Fibroblast of lung (primary cell): ENCODE measurements around the gene LSM14B. TPM values are rescaled to one million over a fixed set of nuclear protein-coding genes. Genes with fewer than 3 reads are reported as not detected.

Experiments used
- DNase-seq, 2 donors: peaks; one replicate each; pipeline versions ENCODE4 v3.0.0 to v3.0.0-alpha.2; 2010; ENCODE audit warnings: low read depth in 2 of 2
- H2AFZ ChIP-seq: 2 replicates; pipeline ENCODE4 v1.5.1; 2012; ENCODE audit warnings: low read length, control low read depth, inconsistent platforms
- H3K27ac ChIP-seq: 2 replicates; pipeline ENCODE4 v1.5.1; 2011; ENCODE audit warnings: low read length, control low read depth; ENCODE audit not compliant: insufficient read depth
- H3K27me3 ChIP-seq: 2 replicates; pipeline ENCODE4 v1.5.1; 2011; ENCODE audit warnings: mild to moderate bottlenecking, low read length; ENCODE audit not compliant: control insufficient read depth, insufficient read depth
- H3K36me3 ChIP-seq: 2 replicates; pipeline ENCODE4 v1.5.1; 2011; ENCODE audit warnings: low read length; ENCODE audit not compliant: control insufficient read depth, insufficient read depth
- H3K4me1 ChIP-seq: 2 replicates; pipeline ENCODE4 v1.5.1; 2011; ENCODE audit warnings: low read length; ENCODE audit not compliant: control insufficient read depth, insufficient read depth; ENCODE audit errors: extremely low read depth
- H3K4me2 ChIP-seq: 2 replicates; pipeline ENCODE4 v1.5.1; 2011; ENCODE audit warnings: low read length, control low read depth; ENCODE audit not compliant: insufficient read depth; ENCODE audit errors: extremely low read depth
- H3K4me3 ChIP-seq, 4 experiments: fragments of 200-600 bp in 1 of 4; sonication (generic) in 1 of 4; replicated peaks in 1 of 4; 2 replicates each; pipeline ENCODE4 v1.5.1; 2011 to 2016; ENCODE audit warnings: low read length in 4 of 4, low read depth in 3 of 4, mild to moderate bottlenecking in 3 of 4, control low read depth in 2 of 4, inconsistent platforms in 1 of 4, mixed read lengths in 1 of 4; ENCODE audit not compliant: insufficient read depth in 1 of 4; ENCODE audit errors: control extremely low read depth in 1 of 4
- H3K79me2 ChIP-seq: 2 replicates; pipeline ENCODE4 v1.5.1; 2012; ENCODE audit warnings: mild to moderate bottlenecking, low read length, inconsistent platforms; ENCODE audit not compliant: control insufficient read depth, insufficient read depth
- H3K9ac ChIP-seq: 2 replicates; pipeline ENCODE4 v1.5.1; 2011; ENCODE audit warnings: mild to moderate bottlenecking, low read length, control low read depth; ENCODE audit not compliant: insufficient read depth
- H3K9me3 ChIP-seq: 2 replicates; pipeline ENCODE4 v1.5.1; 2012; ENCODE audit warnings: low read depth, low read length; ENCODE audit not compliant: control insufficient read depth, insufficient read depth
- H4K20me1 ChIP-seq: 2 replicates; pipeline ENCODE4 v1.5.1; 2011; ENCODE audit warnings: low read length; ENCODE audit not compliant: control insufficient read depth, insufficient read depth; ENCODE audit errors: extremely low read depth
- EZH2 ChIP-seq: IDR thresholded peaks from 2 replicates; pipeline ENCODE4 v1.5.1; 2012; ENCODE audit warnings: low read length, control low read depth, mild to moderate bottlenecking; ENCODE audit errors: missing control alignments
- polyA plus RNA-seq, 2 donors: library from polyadenylated mRNA; depleted of rRNA in 1 of 2; stranded (reverse) in 1 of 2; unstranded in 1 of 2; fragments of >200 nt; gene quantifications; 2 replicates each; pipeline ENCODE4 v1.2.1, GENCODE V29; 2011 to 2012; ENCODE audit warnings: missing spikeins in 1 of 2
- total RNA-seq: library from RNA; depleted of rRNA; stranded (reverse); fragments of >200 nt; gene quantifications from 2 replicates; pipeline ENCODE4 v1.2.1, GENCODE V29; 2014
- TF ChIP-seq, protein P1 (sequence below), 2 donors: IDR thresholded peaks in 1 of 2; conservative IDR thresholded peaks in 1 of 2; 1 replicate in 1 of 2; 2 replicates in 1 of 2; pipeline ENCODE4 v1.5.1; 2011 to 2012; ENCODE audit warnings: low read length in 2 of 2, control low read depth in 1 of 2, inconsistent platforms in 1 of 2, low read depth in 1 of 2, mild to moderate bottlenecking in 1 of 2

The LSM14B gene
- total and polyA plus RNA-seq, 2 donors (not counting 1 experiment from before 2014, with no cell fraction given) = 20.2 to 48.7 TPM

GRCh38 chr20:62183426-62184142 lies 61.3 kb downstream of the LSM14B start:
- Histone ChIP-seq H3K4me3 (peak overlapping the region; percentile 87 to 98 (median 92)), H3K27ac (peak overlapping the region; percentile 98), H2AFZ (peak overlapping the region; percentile 19), H3K9me3 (no peaks in the 10 kb centered on the region), H3K79me2 (peaks cover 35% of the 10 kb centered on the region), H4K20me1 (no peaks in the 10 kb centered on the region), H3K36me3 (peaks cover 2% of the 10 kb centered on the region), H3K4me2 (peak overlapping the region; percentile 96), H3K9ac (peak overlapping the region; percentile 99), H3K4me1 (peaks cover 2% of the 10 kb centered on the region), H3K27me3 (no peaks in the 10 kb centered on the region)
- no peak for TF ChIP-seq EZH2
- TF ChIP-seq, protein P1, sequence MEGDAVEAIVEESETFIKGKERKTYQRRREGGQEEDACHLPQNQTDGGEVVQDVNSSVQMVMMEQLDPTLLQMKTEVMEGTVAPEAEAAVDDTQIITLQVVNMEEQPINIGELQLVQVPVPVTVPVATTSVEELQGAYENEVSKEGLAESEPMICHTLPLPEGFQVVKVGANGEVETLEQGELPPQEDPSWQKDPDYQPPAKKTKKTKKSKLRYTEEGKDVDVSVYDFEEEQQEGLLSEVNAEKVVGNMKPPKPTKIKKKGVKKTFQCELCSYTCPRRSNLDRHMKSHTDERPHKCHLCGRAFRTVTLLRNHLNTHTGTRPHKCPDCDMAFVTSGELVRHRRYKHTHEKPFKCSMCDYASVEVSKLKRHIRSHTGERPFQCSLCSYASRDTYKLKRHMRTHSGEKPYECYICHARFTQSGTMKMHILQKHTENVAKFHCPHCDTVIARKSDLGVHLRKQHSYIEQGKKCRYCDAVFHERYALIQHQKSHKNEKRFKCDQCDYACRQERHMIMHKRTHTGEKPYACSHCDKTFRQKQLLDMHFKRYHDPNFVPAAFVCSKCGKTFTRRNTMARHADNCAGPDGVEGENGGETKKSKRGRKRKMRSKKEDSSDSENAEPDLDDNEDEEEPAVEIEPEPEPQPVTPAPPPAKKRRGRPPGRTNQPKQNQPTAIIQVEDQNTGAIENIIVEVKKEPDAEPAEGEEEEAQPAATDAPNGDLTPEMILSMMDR (conservative IDR thresholded peaks at IDR 0.05 in 1 of 2, IDR thresholded peaks at IDR 0.05 in 1 of 2; ENCODE audit: low read depth in 1 of 2, low read length in 2 of 2) = no peak
- peak in 1 of 2 donors; percentile 21 for DNase-seq

Other genes with a start within 250 kb of the LSM14B start
- 2.8 and 3.0 TPM in 2 replicates for gene TAF4, start 56.6 kb upstream of the LSM14B start, total RNA-seq
- 2.6 and 4.2 TPM in 2 replicates for gene TAF4, start 56.6 kb upstream of the LSM14B start, polyA plus RNA-seq
- 234 and 274 TPM in 2 replicates for gene PSMA7, start 20.9 kb downstream of the LSM14B start, total RNA-seq
- 342 and 397 TPM in 2 replicates for gene PSMA7, start 20.9 kb downstream of the LSM14B start, polyA plus RNA-seq
- 5.6 and 7.4 TPM in 2 replicates for gene SS18L1, start 21.3 kb downstream of the LSM14B start, total RNA-seq
- 3.8 and 4.7 TPM in 2 replicates for gene SS18L1, start 21.3 kb downstream of the LSM14B start, polyA plus RNA-seq
- gene MTG2, start 60.6 kb downstream of the LSM14B start, total RNA-seq = 17.5 and 20.5 TPM in 2 replicates
- gene MTG2, start 60.6 kb downstream of the LSM14B start, polyA plus RNA-seq = 16.5 and 26.2 TPM in 2 replicates
- not detected in 2 replicates for gene HRH3, start 97.8 kb downstream of the LSM14B start, total RNA-seq
- gene HRH3, start 97.8 kb downstream of the LSM14B start, polyA plus RNA-seq = not detected in 2 replicates
- gene OSBPL2, start 116.0 kb downstream of the LSM14B start, total RNA-seq = 23.6 and 27.9 TPM in 2 replicates
- gene OSBPL2, start 116.0 kb downstream of the LSM14B start, polyA plus RNA-seq = 11.4 and 13.3 TPM in 2 replicates
- 61.1 and 71.3 TPM in 2 replicates for gene ADRM1, start 180.5 kb downstream of the LSM14B start, total RNA-seq
- gene ADRM1, start 180.5 kb downstream of the LSM14B start, polyA plus RNA-seq = 41.2 and 67.1 TPM in 2 replicates
- 47.0 and 81.6 TPM in 2 replicates for gene LAMA5, start 244.8 kb downstream of the LSM14B start, total RNA-seq
- gene LAMA5, start 244.8 kb downstream of the LSM14B start, polyA plus RNA-seq = 1.5 and 4.3 TPM in 2 replicates